Left ventricle myocardium inferior (tissue), 1 donor: ENCODE measurements around the gene STARD13. TPM values are rescaled to one million over a fixed set of nuclear protein-coding genes. Genes with fewer than 3 reads are reported as not detected.
"Not testable (repeated sequence)": the region's sequence is repeated elsewhere in the genome, so short reads cannot be mapped to it uniquely, and the experiment has no call there.

Source experiments
- DNase-seq: peaks from one replicate; pipeline ENCODE4 v3.0.0-alpha.2; 2020
- H3K27ac ChIP-seq: fragments of 200-600 bp; replicated peaks from 2 replicates; pipeline ENCODE4 v1.8.0; 2021
- H3K27me3 ChIP-seq: fragments of 200-600 bp; 2 replicates; pipeline ENCODE4 v1.8.0; 2021; ENCODE audit warnings: low read depth
- H3K36me3 ChIP-seq: fragments of 200-600 bp; 2 replicates; pipeline ENCODE4 v1.8.0; 2021
- H3K4me1 ChIP-seq: fragments of 200-600 bp; 2 replicates; pipeline ENCODE4 v1.8.0; 2021
- H3K4me3 ChIP-seq: fragments of 200-600 bp; 2 replicates; pipeline ENCODE4 v1.8.0; 2021; ENCODE audit warnings: mild to moderate bottlenecking, moderate library complexity
- H3K9me3 ChIP-seq: fragments of 200-600 bp; replicated peaks from 2 replicates; pipeline ENCODE4 v1.8.0; 2021
- intact Hi-C: fragments of 100-400 bp; cut with micrococcal nuclease; formaldehyde crosslinking; loops from one replicate; pipeline ENCODE4 v1.11.0; 2022
- total RNA-seq: library from RNA; stranded (reverse); fragmentation: NEBNext Ultra II Directional; extraction: Animal tissue kit (Norgen Biotek cat#: 25700); gene quantifications from one replicate; pipeline ENCODE4 v1.2.1, GENCODE V29; 2021
- TF ChIP-seq, protein P1 (sequence below): fragments of 200-600 bp; IDR thresholded peaks from 2 replicates; pipeline ENCODE4 v1.8.0; 2021; ENCODE audit warnings: antibody characterized with exemption, mild to moderate bottlenecking, borderline replicate concordance
- donor health status: DM: no; HTN: yes; CAD: no; lungs with severe emphysema.

Gene STARD13
- total RNA-seq, 1 donor from 2014 or later, result 29.9 TPM

DNA sequence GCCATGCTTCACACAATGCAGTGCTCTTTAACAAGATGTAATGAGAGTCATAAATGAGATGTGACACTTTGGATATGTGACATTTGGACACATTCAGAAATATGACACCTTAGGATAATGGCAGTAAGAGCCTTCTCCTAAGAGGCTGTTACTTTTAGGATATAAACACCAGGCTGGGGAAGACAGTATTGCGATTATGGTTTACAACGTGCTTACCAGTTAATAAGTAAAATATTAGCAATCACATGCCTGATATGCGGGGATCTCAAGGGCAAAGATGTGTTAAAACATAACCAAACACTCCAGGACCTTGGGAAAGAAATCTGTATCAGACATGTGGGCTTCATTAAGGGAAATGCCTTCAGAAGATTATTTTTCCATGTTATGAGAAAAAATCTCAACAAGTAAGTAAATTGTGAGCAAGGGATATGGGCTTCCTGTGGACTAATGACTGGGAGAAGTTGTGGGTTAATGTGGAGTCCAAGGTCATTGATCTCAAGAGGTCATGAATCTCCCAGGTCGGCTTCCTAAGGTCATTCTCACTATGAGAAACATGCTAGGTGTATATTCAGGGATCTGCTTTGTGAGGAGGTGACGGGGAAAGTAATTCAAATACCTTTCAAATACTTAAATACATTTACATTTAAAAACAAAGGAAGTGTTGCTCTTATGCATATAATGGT is 105.3 kb downstream of the STARD13 start:
- peak overlapping the region; percentile 19 for H3K27ac ChIP-seq
- TF ChIP-seq, protein P1, sequence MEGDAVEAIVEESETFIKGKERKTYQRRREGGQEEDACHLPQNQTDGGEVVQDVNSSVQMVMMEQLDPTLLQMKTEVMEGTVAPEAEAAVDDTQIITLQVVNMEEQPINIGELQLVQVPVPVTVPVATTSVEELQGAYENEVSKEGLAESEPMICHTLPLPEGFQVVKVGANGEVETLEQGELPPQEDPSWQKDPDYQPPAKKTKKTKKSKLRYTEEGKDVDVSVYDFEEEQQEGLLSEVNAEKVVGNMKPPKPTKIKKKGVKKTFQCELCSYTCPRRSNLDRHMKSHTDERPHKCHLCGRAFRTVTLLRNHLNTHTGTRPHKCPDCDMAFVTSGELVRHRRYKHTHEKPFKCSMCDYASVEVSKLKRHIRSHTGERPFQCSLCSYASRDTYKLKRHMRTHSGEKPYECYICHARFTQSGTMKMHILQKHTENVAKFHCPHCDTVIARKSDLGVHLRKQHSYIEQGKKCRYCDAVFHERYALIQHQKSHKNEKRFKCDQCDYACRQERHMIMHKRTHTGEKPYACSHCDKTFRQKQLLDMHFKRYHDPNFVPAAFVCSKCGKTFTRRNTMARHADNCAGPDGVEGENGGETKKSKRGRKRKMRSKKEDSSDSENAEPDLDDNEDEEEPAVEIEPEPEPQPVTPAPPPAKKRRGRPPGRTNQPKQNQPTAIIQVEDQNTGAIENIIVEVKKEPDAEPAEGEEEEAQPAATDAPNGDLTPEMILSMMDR, result no peak
- H3K4me1 ChIP-seq, result peaks cover 87% of the 10 kb centered on the region
- intact Hi-C loops, result no loop called here
- no peak overlapping the region for H3K4me3 ChIP-seq
- H3K9me3 ChIP-seq, result no peaks in the 10 kb centered on the region
- H3K27me3 ChIP-seq, result no peaks in the 10 kb centered on the region
- no peak for DNase-seq
- H3K36me3 ChIP-seq, result peaks cover 5% of the 10 kb centered on the region

DNA sequence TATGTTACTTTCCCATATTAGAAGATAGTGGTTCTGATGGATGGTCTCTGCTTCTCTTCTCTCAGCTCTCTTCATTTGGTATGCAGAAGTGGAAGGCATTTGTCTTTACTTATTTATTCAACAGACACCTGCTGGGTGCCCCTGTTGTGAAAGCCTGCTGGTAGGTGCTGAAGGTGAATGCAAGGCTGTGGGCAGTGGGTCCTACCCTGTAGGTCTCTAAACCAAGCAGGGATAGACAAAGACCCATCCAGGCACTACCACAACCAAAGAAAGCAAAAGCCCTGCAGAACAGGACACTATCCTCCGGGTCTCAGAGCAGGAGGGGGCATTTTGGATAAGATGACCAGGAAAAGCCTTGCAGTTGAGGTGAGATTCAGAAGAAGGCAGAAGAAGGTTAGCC is 106.1 kb downstream of the STARD13 start:
- intact Hi-C loops, result no loop called here
- peak overlapping the region; percentile 19 for H3K27ac ChIP-seq
- H3K4me1 ChIP-seq, result peaks cover 87% of the 10 kb centered on the region

DNA sequence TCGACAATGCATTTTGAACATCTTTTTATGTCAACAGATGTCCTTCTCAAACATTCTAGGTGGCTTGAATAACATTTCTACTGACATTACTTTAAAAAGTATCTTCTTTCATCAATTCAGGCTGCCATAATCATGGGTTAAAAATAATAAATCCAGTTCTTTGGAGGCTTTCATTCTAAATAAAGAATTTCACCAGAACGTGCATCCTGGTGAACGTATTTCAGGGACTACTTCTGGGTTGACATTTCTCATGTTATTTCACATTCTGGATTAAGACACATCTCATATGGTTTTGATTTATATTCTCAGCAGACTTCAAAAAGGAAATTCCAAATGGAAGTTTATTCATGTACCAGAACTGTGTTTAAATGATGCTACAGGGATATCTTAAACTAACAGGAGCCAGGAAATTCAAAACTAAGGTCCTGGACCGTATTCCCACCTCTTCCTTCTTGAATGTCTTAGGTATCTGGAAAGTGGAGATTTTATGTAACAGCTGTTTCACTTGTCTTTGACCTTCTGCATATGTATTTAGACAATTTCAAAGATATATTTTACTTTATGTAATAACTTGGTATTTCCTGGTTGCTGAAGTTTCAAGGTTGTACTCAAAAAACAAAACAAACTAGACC is 107.2 kb downstream of the STARD13 start:
- H3K27me3 ChIP-seq, result no peaks in the 10 kb centered on the region
- intact Hi-C loops, result no loop called here
- TF ChIP-seq, protein P1, result no peak
- H3K36me3 ChIP-seq, result peaks cover 10% of the 10 kb centered on the region
- H3K9me3 ChIP-seq, result no peaks in the 10 kb centered on the region
- no peak overlapping the region for H3K4me3 ChIP-seq
- no peak for DNase-seq
- H3K27ac ChIP-seq, result peak overlapping the region; percentile 10
- H3K4me1 ChIP-seq, result peaks cover 78% of the 10 kb centered on the region

More for the DNA sequence above, 106.1 kb downstream of the STARD13 start:
- Histone ChIP-seq H3K27me3 (no peaks in the 10 kb centered on the region), H3K4me3 (no peak overlapping the region), H3K36me3 (peaks cover 8% of the 10 kb centered on the region), H3K9me3 (no peaks in the 10 kb centered on the region)
- DNase-seq, result no peak
- TF ChIP-seq, protein P1, result no peak

DNA sequence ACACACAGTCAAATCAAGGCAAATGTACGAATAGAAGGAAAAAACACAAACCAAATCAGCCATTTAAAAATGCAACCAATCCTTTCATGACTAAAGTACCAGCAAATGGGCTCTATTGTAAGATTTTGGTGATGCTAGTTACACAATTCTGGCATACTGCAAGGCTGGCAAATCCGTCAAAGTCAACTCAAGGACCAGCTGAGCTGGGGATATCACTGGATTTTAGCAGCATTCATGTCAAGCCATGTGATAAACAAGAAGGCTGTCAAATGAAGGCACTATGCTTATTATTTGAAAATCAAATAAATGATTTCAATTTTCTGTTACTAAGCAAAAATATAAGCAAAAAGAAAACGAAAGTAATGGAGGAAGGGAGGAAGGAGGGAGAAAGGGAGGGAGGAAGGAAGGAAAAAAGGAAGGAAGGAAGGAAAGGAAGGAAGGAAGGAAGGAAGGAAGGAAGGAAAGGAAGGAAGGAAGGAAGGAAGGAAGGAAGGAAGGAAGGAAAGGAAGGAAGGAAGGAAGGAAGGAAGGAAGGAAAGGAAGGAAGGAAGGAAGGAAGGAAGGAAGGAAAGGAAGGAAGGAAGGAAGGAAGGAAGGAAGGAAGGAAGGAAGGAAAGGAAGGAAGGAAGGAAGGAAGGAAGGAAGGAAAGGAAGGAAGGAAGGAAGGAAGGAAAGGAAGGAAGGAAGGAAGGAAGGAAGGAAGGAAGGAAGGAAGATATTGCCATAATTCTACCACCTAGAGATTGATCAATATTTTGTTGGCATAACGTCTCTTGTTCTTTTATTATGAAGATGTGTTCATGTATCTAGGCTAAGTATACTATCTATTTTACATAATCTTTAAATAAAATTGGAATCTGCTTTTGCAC is 108.0 kb downstream of the STARD13 start:
- H3K9me3 ChIP-seq, DNase-seq, H3K36me3 ChIP-seq, intact Hi-C loops, H3K27ac ChIP-seq, H3K4me3 ChIP-seq, H3K27me3 ChIP-seq: not testable (repeated sequence)
- peaks cover 78% of the 10 kb centered on the region for H3K4me1 ChIP-seq

DNA sequence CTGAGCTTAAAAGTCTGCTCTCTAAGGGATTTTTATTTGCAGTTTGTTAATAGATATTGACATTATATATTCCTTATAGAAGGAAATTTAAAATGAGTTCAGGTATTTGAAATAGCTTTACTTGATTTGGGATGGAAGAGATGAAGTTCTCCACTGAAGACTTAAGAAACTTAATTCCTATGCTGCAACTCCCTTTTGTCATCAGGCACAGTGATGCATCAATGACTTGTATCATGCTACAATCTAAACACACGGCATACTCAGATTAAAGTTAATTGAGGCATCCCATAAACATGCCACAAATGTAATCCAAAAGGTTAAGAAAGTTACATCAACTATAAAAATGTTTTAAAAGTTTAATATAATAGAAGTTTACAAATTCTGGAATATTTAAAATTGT is 109.0 kb downstream of the STARD13 start:
- no peak overlapping the region for H3K27ac ChIP-seq

More for the DNA sequence above, 109.0 kb downstream of the STARD13 start:
- DNase-seq, result no peak
- H3K4me1 ChIP-seq, result peaks cover 78% of the 10 kb centered on the region
- H3K4me3 ChIP-seq, result no peak overlapping the region
- TF ChIP-seq, protein P1, result no peak
- H3K27me3 ChIP-seq, result no peaks in the 10 kb centered on the region
- H3K36me3 ChIP-seq, result peaks cover 10% of the 10 kb centered on the region
- intact Hi-C loops, result no loop called here
- H3K9me3 ChIP-seq, result no peaks in the 10 kb centered on the region
